ENCODE results near the gene ZRANB3.

ZRANB3 gene

GRCh38 chr2:135245071-135245470 is 285.9 kb downstream of the ZRANB3 start:
- Histone ChIP-seq H3K36me3 (ENCODE audit: insufficient read depth, low read length) (no peaks in the 10 kb centered on the region), H3K27me3 (ENCODE audit: control insufficient read depth, insufficient read depth, low read length) (no peaks in the 10 kb centered on the region), H3K9ac (ENCODE audit: low read depth, low read length) (no peak overlapping the region), H3K4me2 (ENCODE audit: low read length) (no peak overlapping the region), H3K4me1 (ENCODE audit: control insufficient read depth, insufficient read depth, low read length) (no peaks in the 10 kb centered on the region), H3K4me3 (ENCODE audit: low read length) (no peak overlapping the region), H3K9me3 (replicated peaks; ENCODE audit: low read length) (no peaks in the 10 kb centered on the region)

- no peak overlapping the region for H3K9ac ChIP-seq (ENCODE audit: low read depth, low read length)
- no peak overlapping the region for H3K4me2 ChIP-seq (ENCODE audit: low read length)
- no peak overlapping the region for H3K4me3 ChIP-seq (ENCODE audit: low read length)
- no peaks in the 10 kb centered on the region for H3K4me1 ChIP-seq (ENCODE audit: control insufficient read depth, insufficient read depth, low read length)
- H3K36me3 ChIP-seq (ENCODE audit: insufficient read depth, low read length), result no peaks in the 10 kb centered on the region
- no peaks in the 10 kb centered on the region for H3K27me3 ChIP-seq (ENCODE audit: control insufficient read depth, insufficient read depth, low read length)
- no peaks in the 10 kb centered on the region for H3K9me3 ChIP-seq (replicated peaks; ENCODE audit: low read length)
These were observed 292.4 kb downstream of the ZRANB3 start for GRCh38 chr2:135238651-135239050.

GRCh38 chr2:135230150-135230549 is 300.9 kb downstream of the ZRANB3 start:
- Histone ChIP-seq H3K9me3 (replicated peaks; ENCODE audit: low read length) (no peaks in the 10 kb centered on the region), H3K36me3 (ENCODE audit: insufficient read depth, low read length) (no peaks in the 10 kb centered on the region), H3K27me3 (ENCODE audit: control insufficient read depth, insufficient read depth, low read length) (no peaks in the 10 kb centered on the region), H3K9ac (ENCODE audit: low read depth, low read length) (no peak overlapping the region), H3K4me3 (ENCODE audit: low read length) (no peak overlapping the region), H3K4me2 (ENCODE audit: low read length) (no peak overlapping the region), H3K4me1 (ENCODE audit: control insufficient read depth, insufficient read depth, low read length) (peaks cover 25% of the 10 kb centered on the region)

- Histone ChIP-seq H3K9me3 (replicated peaks; ENCODE audit: low read length) (no peaks in the 10 kb centered on the region), H3K27me3 (ENCODE audit: control insufficient read depth, insufficient read depth, low read length) (no peaks in the 10 kb centered on the region), H3K9ac (ENCODE audit: low read depth, low read length) (no peak overlapping the region), H3K4me1 (ENCODE audit: control insufficient read depth, insufficient read depth, low read length) (peaks cover 26% of the 10 kb centered on the region), H3K4me3 (ENCODE audit: low read length) (no peak overlapping the region), H3K4me2 (ENCODE audit: low read length) (peak overlapping the region; percentile 17), H3K36me3 (ENCODE audit: insufficient read depth, low read length) (no peaks in the 10 kb centered on the region)
These were observed 303.6 kb downstream of the ZRANB3 start for GRCh38 chr2:135227386-135227785.

GRCh38 chr2:135226961-135227360 is 304.1 kb downstream of the ZRANB3 start:
- H3K36me3 ChIP-seq (ENCODE audit: insufficient read depth, low read length), result no peaks in the 10 kb centered on the region
- no peaks in the 10 kb centered on the region for H3K9me3 ChIP-seq (replicated peaks; ENCODE audit: low read length)
- H3K4me3 ChIP-seq (ENCODE audit: low read length), result no peak overlapping the region
- no peaks in the 10 kb centered on the region for H3K27me3 ChIP-seq (ENCODE audit: control insufficient read depth, insufficient read depth, low read length)
- H3K4me1 ChIP-seq (ENCODE audit: control insufficient read depth, insufficient read depth, low read length), result peaks cover 26% of the 10 kb centered on the region
- H3K4me2 ChIP-seq (ENCODE audit: low read length), result peak overlapping the region; percentile 43
- no peak overlapping the region for H3K9ac ChIP-seq (ENCODE audit: low read depth, low read length)

- Histone ChIP-seq H3K9ac (ENCODE audit: low read depth, low read length) (no peak overlapping the region), H3K4me3 (ENCODE audit: low read length) (no peak overlapping the region), H3K36me3 (ENCODE audit: insufficient read depth, low read length) (no peaks in the 10 kb centered on the region), H3K27me3 (ENCODE audit: control insufficient read depth, insufficient read depth, low read length) (no peaks in the 10 kb centered on the region), H3K9me3 (replicated peaks; ENCODE audit: low read length) (no peaks in the 10 kb centered on the region), H3K4me1 (ENCODE audit: control insufficient read depth, insufficient read depth, low read length) (peaks cover 26% of the 10 kb centered on the region), H3K4me2 (ENCODE audit: low read length) (no peak overlapping the region)
These were observed 305.2 kb downstream of the ZRANB3 start for GRCh38 chr2:135225781-135226180.

- H3K4me3 ChIP-seq (ENCODE audit: low read length), result no peak overlapping the region
- no peak overlapping the region for H3K4me2 ChIP-seq (ENCODE audit: low read length)
- H3K9me3 ChIP-seq (replicated peaks; ENCODE audit: low read length), result no peaks in the 10 kb centered on the region
- H3K4me1 ChIP-seq (ENCODE audit: control insufficient read depth, insufficient read depth, low read length), result no peaks in the 10 kb centered on the region
- H3K27me3 ChIP-seq (ENCODE audit: control insufficient read depth, insufficient read depth, low read length), result no peaks in the 10 kb centered on the region
- no peak overlapping the region for H3K9ac ChIP-seq (ENCODE audit: low read depth, low read length)
- H3K36me3 ChIP-seq (ENCODE audit: insufficient read depth, low read length), result no peaks in the 10 kb centered on the region
These were observed 311.8 kb downstream of the ZRANB3 start for GRCh38 chr2:135219226-135219625.

- H3K27me3 ChIP-seq (ENCODE audit: control insufficient read depth, insufficient read depth, low read length), result no peaks in the 10 kb centered on the region
- H3K4me1 ChIP-seq (ENCODE audit: control insufficient read depth, insufficient read depth, low read length), result no peaks in the 10 kb centered on the region
- H3K4me2 ChIP-seq (ENCODE audit: low read length), result no peak overlapping the region
- no peak overlapping the region for H3K4me3 ChIP-seq (ENCODE audit: low read length)
- no peaks in the 10 kb centered on the region for H3K9me3 ChIP-seq (replicated peaks; ENCODE audit: low read length)
- H3K9ac ChIP-seq (ENCODE audit: low read depth, low read length), result no peak overlapping the region
- H3K36me3 ChIP-seq (ENCODE audit: insufficient read depth, low read length), result no peaks in the 10 kb centered on the region
These were observed 312.6 kb downstream of the ZRANB3 start for GRCh38 chr2:135218426-135218825.

- Histone ChIP-seq H3K9me3 (replicated peaks; ENCODE audit: low read length) (no peaks in the 10 kb centered on the region), H3K4me3 (ENCODE audit: low read length) (no peak overlapping the region), H3K27me3 (ENCODE audit: control insufficient read depth, insufficient read depth, low read length) (no peaks in the 10 kb centered on the region), H3K4me1 (ENCODE audit: control insufficient read depth, insufficient read depth, low read length) (no peaks in the 10 kb centered on the region), H3K36me3 (ENCODE audit: insufficient read depth, low read length) (no peaks in the 10 kb centered on the region), H3K4me2 (ENCODE audit: low read length) (no peak overlapping the region), H3K9ac (ENCODE audit: low read depth, low read length) (no peak overlapping the region)
These were observed 318.3 kb downstream of the ZRANB3 start for GRCh38 chr2:135212757-135213156.

GRCh38 chr2:135208016-135208415 is 323.0 kb downstream of the ZRANB3 start:
- H3K27me3 ChIP-seq (ENCODE audit: control insufficient read depth, insufficient read depth, low read length), result no peaks in the 10 kb centered on the region
- no peak overlapping the region for H3K9ac ChIP-seq (ENCODE audit: low read depth, low read length)
- no peaks in the 10 kb centered on the region for H3K4me1 ChIP-seq (ENCODE audit: control insufficient read depth, insufficient read depth, low read length)
- no peak overlapping the region for H3K4me2 ChIP-seq (ENCODE audit: low read length)
- H3K9me3 ChIP-seq (replicated peaks; ENCODE audit: low read length), result no peaks in the 10 kb centered on the region
- no peak overlapping the region for H3K4me3 ChIP-seq (ENCODE audit: low read length)
- H3K36me3 ChIP-seq (ENCODE audit: insufficient read depth, low read length), result no peaks in the 10 kb centered on the region

- Histone ChIP-seq H3K9me3 (replicated peaks; ENCODE audit: low read length) (no peaks in the 10 kb centered on the region), H3K4me3 (ENCODE audit: low read length) (no peak overlapping the region), H3K4me2 (ENCODE audit: low read length) (no peak overlapping the region), H3K27me3 (ENCODE audit: control insufficient read depth, insufficient read depth, low read length) (no peaks in the 10 kb centered on the region), H3K36me3 (ENCODE audit: insufficient read depth, low read length) (no peaks in the 10 kb centered on the region), H3K4me1 (ENCODE audit: control insufficient read depth, insufficient read depth, low read length) (no peaks in the 10 kb centered on the region), H3K9ac (ENCODE audit: low read depth, low read length) (no peak overlapping the region)
These were observed 327.1 kb downstream of the ZRANB3 start for GRCh38 chr2:135203944-135204343.

- no peaks in the 10 kb centered on the region for H3K27me3 ChIP-seq (ENCODE audit: control insufficient read depth, insufficient read depth, low read length)
- no peak overlapping the region for H3K4me2 ChIP-seq (ENCODE audit: low read length)
- no peaks in the 10 kb centered on the region for H3K4me1 ChIP-seq (ENCODE audit: control insufficient read depth, insufficient read depth, low read length)
- no peak overlapping the region for H3K9ac ChIP-seq (ENCODE audit: low read depth, low read length)
- no peak overlapping the region for H3K4me3 ChIP-seq (ENCODE audit: low read length)
- no peaks in the 10 kb centered on the region for H3K9me3 ChIP-seq (replicated peaks; ENCODE audit: low read length)
- H3K36me3 ChIP-seq (ENCODE audit: insufficient read depth, low read length), result no peaks in the 10 kb centered on the region
These were observed 328.3 kb downstream of the ZRANB3 start for GRCh38 chr2:135202751-135203150.

Measured in skeletal muscle satellite cell (primary cell).